NCI-H128 (cell line): ENCODE measurements around the gene GJB1.
"Not testable (repeated sequence)": the region's sequence is repeated elsewhere in the genome, so short reads cannot be mapped to it uniquely, and the experiment has no call there.

Experiments
- DNase-seq: peaks from one replicate; lab custom pipeline; 2025; ENCODE audit not compliant: unreplicated experiment; lab: John Stamatoyannopoulos, UW

The GJB1 gene

GRCh38 chrX:71254092-71254963, 31.3 kb downstream of the GJB1 start, which contains the start of gene ZMYM3:
Gene ZMYM3, minus strand, starts transcription at chrX:71254140. Its CDS starts 885 bp downstream, at chrX:71253255.
- DNase-seq = peak; percentile 85

DNA sequence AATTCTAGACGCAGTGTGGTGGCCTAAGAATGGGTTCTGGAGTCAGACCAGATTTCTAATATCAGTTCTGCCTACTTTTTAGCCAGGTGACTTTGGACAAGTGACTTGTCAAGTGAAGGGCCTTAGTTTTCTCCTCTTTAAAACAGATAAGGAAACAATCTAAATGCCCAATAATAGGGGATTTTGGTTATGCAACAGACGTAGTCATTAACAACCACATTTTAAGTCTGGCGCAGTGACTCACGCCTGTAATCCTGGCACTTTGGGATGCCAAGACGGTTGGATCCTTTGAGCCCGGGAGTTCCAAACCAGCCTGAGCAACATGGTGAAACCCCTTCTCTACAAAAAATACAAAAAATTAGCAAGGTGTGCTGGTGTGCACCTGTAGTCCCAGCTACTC, 33.0 kb downstream of the GJB1 start:
- DNase-seq = no peak

GRCh38 chrX:71256856-71257255, 33.8 kb downstream of the GJB1 start:
- no peak for DNase-seq

- DNase-seq = not testable (repeated sequence)
Measured at GRCh38 chrX:71268624-71269023, 45.6 kb downstream of the GJB1 start.

DNA sequence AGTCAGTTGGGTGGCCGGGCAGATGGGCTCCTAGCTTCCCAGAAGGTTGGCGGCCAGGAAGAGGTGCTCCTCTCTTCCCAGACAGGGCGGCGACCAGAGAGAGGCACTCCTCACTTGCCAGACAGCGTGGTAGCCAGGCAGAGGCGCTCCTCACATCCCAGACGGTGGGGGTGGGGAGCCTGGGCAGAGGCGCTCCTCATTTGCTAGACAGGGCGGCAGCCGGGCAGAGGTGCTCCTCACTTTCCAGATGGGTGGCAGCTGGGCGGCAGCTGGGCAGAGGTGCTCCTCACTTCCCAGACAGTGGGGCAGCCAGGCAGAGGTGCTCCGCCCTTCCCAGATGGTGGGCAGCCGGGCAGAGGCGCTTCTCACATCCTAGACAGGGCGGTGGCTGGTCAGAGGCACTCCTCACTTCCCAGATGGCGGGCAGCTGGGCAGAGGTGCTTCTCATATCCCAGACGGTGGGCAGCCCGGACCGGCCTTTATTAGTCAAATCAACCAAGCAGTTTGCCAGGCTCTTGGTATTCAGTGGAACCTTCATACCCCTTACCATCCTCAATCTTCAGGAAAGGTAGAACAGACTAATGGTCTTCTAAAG, 46.9 kb downstream of the GJB1 start:
- no peak for DNase-seq

DNA sequence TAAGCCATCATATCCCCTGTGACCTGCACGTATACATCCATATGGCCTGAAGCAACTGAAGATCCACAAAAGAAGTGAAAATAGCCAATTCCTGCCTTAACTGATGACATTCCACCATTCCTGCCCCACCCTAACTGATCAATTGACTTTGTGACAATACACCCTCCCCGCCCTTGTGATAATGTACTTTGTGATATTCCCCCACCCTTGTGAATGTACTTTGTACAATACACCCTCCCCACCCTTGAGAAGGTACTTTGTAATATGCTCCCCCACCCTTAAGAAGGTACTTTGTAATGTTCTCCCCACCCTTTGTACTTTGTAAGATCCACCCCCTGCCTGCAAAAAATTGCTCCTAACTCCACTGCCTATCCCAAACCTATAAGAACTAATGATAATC, 49.3 kb downstream of the GJB1 start:
- DNase-seq = not testable (repeated sequence)
